ENCODE data around the gene CHM. TPM values are rescaled to one million over a fixed set of nuclear protein-coding genes. Genes with fewer than 3 reads are reported as not detected.
A peak's percentile ranks its signal among the peaks of the same experiment; 100 is the strongest.

Gene CHM
- total RNA-seq, 1 experiment from 2014 or later, result 27.4 TPM

DNA sequence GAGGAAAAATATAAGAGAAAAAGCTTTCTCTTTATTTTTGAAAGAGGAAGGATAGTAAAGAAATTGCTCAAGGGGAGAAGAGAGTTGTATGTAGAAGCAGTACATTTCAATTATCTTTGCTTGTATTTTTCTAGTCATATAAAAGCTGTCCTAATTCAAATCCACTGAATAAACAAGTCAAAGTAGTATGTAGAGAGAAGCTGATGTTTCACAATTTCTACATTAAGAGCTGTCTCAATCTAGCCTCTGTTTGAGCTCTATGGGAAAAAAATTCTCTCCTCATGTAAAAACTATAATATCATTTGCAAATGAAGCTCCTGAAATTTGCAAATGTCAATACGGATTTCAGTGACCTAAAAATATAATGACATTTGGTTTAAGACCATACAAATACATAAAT is 52.6 kb downstream of the CHM start:
- ChIA-PET CTCF (no interaction called here), POLR2A (ENCODE audit: low non-redundant PET) (no interaction called here)
- Histone ChIP-seq H3K27ac (ENCODE audit: low read depth, low read length, poor library complexity, severe bottlenecking) (no peak overlapping the region), H3K4me1 (ENCODE audit: insufficient read depth, low read length, poor library complexity, severe bottlenecking) (peaks cover 42% of the 10 kb centered on the region), H3K27me3 (replicated peaks; ENCODE audit: insufficient read depth, low read depth, low read length, poor library complexity) (no peaks in the 10 kb centered on the region), H3K4me3 (ENCODE audit: low read depth, low read length, poor library complexity, severe bottlenecking) (no peak overlapping the region), H3K9me3 (ENCODE audit: low read depth, low read length, poor library complexity, severe bottlenecking) (no peaks in the 10 kb centered on the region), H3K36me3 (ENCODE audit: insufficient read depth, low read length, poor library complexity, severe bottlenecking) (no peaks in the 10 kb centered on the region)
- BruUV-seq (replicated peaks), result no TSS peak
- intact Hi-C loops (cut with micrococcal nuclease; ENCODE audit: unreplicated experiment), result no loop called here
- DNase-seq (ENCODE audit: low spot score), result no peak
- TF ChIP-seq, protein P1, sequence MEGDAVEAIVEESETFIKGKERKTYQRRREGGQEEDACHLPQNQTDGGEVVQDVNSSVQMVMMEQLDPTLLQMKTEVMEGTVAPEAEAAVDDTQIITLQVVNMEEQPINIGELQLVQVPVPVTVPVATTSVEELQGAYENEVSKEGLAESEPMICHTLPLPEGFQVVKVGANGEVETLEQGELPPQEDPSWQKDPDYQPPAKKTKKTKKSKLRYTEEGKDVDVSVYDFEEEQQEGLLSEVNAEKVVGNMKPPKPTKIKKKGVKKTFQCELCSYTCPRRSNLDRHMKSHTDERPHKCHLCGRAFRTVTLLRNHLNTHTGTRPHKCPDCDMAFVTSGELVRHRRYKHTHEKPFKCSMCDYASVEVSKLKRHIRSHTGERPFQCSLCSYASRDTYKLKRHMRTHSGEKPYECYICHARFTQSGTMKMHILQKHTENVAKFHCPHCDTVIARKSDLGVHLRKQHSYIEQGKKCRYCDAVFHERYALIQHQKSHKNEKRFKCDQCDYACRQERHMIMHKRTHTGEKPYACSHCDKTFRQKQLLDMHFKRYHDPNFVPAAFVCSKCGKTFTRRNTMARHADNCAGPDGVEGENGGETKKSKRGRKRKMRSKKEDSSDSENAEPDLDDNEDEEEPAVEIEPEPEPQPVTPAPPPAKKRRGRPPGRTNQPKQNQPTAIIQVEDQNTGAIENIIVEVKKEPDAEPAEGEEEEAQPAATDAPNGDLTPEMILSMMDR (conservative IDR thresholded peaks at IDR 0.05; ENCODE audit: low read depth, low read length), result no peak
- no peak for TF ChIP-seq EZH2 (IDR thresholded peaks at IDR 0.05; ENCODE audit: borderline replicate concordance, low read depth, low read length, poor library complexity, severe bottlenecking)

DNA sequence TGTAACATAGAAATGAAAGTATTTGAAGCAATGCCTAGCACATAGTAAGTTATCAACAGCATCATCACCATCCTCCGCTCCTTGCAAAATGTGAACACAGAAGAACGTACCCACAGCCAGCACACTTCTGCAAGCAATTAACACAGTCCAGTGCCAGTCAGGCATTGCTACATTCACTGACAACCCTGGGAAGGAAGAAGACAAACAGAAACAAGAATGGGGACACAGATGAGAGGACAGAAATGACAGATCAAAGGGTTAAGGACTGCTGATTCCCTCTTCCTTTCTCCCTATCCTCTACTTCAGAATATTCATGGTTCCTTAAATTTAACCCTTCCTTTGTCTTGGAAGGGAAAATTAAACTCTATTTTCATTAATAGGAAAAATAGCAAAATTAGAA is 53.1 kb downstream of the CHM start:
- Histone ChIP-seq H3K27me3 (replicated peaks; ENCODE audit: insufficient read depth, low read depth, low read length, poor library complexity) (no peaks in the 10 kb centered on the region), H3K36me3 (ENCODE audit: insufficient read depth, low read length, poor library complexity, severe bottlenecking) (no peaks in the 10 kb centered on the region), H3K9me3 (ENCODE audit: low read depth, low read length, poor library complexity, severe bottlenecking) (no peaks in the 10 kb centered on the region), H3K4me3 (ENCODE audit: low read depth, low read length, poor library complexity, severe bottlenecking) (peak overlapping the region; percentile 28), H3K27ac (ENCODE audit: low read depth, low read length, poor library complexity, severe bottlenecking) (no peak overlapping the region), H3K4me1 (ENCODE audit: insufficient read depth, low read length, poor library complexity, severe bottlenecking) (peaks cover 42% of the 10 kb centered on the region)
- no TSS peak for BruUV-seq (replicated peaks)
- intact Hi-C loops (cut with micrococcal nuclease; ENCODE audit: unreplicated experiment), result no loop called here
- no peak for TF ChIP-seq EZH2 (IDR thresholded peaks at IDR 0.05; ENCODE audit: borderline replicate concordance, low read depth, low read length, poor library complexity, severe bottlenecking)
- TF ChIP-seq, protein P1 (conservative IDR thresholded peaks at IDR 0.05; ENCODE audit: low read depth, low read length), result no peak
- POLR2A ChIA-PET (ENCODE audit: low non-redundant PET), result no interaction called here
- CTCF ChIA-PET, result no interaction called here
- peak; percentile 45 for DNase-seq (ENCODE audit: low spot score)

DNA sequence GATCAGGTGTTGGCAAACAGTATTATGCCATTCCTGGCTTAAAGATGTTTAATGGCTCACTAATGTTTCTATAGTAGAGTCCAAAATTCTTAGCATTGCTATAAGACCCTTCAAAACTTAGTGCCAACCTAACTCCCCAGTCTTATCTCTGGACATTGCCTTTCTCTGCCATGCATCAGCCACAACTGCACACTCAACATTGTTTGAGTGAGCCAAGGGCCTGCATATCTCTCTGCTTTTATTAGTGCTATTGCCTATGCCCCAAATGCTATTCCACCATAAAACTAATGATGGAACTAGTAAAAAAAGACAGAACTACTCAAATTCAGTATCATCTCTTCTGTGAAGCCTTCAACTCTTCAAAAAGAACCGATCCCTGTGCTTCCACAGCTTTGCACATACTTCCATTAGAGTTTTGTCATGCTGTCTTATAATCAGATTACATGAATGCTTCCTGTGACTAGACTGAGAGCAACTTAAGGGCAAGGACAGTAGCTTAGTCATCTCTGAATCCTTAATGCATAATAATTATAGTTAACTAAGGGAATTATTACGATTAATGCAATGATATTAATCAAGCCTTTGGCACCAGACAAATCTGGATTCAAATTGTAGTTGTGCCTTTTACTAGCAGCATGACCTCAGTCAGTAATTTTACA is 53.7 kb downstream of the CHM start:
- no peak for TF ChIP-seq EZH2 (IDR thresholded peaks at IDR 0.05; ENCODE audit: borderline replicate concordance, low read depth, low read length, poor library complexity, severe bottlenecking)
- TF ChIP-seq, protein P1 (conservative IDR thresholded peaks at IDR 0.05; ENCODE audit: low read depth, low read length), result no peak
- no peaks in the 10 kb centered on the region for H3K36me3 ChIP-seq (ENCODE audit: insufficient read depth, low read length, poor library complexity, severe bottlenecking)
- H3K4me1 ChIP-seq (ENCODE audit: insufficient read depth, low read length, poor library complexity, severe bottlenecking), result peaks cover 42% of the 10 kb centered on the region
- peak; percentile 79 for DNase-seq (ENCODE audit: low spot score)
- H3K4me3 ChIP-seq (ENCODE audit: low read depth, low read length, poor library complexity, severe bottlenecking), result peak overlapping the region; percentile 28
- no peak overlapping the region for H3K27ac ChIP-seq (ENCODE audit: low read depth, low read length, poor library complexity, severe bottlenecking)
- H3K27me3 ChIP-seq (replicated peaks; ENCODE audit: insufficient read depth, low read depth, low read length, poor library complexity), result no peaks in the 10 kb centered on the region
- ChIA-PET CTCF (no interaction called here), POLR2A (ENCODE audit: low non-redundant PET) (no interaction called here)
- intact Hi-C loops (cut with micrococcal nuclease; ENCODE audit: unreplicated experiment), result no loop called here
- BruUV-seq (replicated peaks), result no TSS peak
- H3K9me3 ChIP-seq (ENCODE audit: low read depth, low read length, poor library complexity, severe bottlenecking), result peaks cover 3% of the 10 kb centered on the region

All from A673 (cell line).